Measurements from ENCODE around the gene FGF9.
A peak's percentile ranks its signal among the peaks of the same experiment; 100 is the strongest.

The FGF9 gene

DNA sequence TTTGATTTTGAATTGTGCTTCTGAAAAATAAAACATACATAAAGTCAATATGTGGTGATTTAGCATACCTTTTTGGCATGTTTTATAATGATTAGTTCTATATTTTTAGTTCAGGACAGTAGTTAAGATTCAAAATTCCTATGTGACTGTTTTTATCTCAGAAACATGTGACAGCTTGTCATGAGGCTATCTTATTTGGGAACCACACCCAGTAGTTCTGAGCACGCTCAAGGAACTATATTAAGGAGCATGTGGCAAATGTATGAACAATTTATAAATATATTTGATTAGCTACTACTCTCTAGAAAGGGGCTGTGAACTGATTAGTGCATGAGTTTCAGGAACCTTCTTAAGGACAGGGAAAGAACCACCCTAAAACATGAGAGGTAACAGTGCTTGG lies 38.8 kb downstream of the FGF9 start:
- Histone ChIP-seq H3K27me3 (ENCODE audit: control insufficient read depth, insufficient read depth, low read length) (no peaks in the 10 kb centered on the region), H3K9me3 (ENCODE audit: control insufficient read depth, insufficient read depth, low read length) (no peaks in the 10 kb centered on the region), H3K4me1 (ENCODE audit: control insufficient read depth, insufficient read depth, low read length) (no peaks in the 10 kb centered on the region), H3K27ac (ENCODE audit: low read length) (no peak overlapping the region), H3K36me3 (ENCODE audit: control insufficient read depth, insufficient read depth, low read length) (no peaks in the 10 kb centered on the region), H3K4me3 (ENCODE audit: low read length) (no peak overlapping the region)
- no CpG with 5 or more reads among the region's 1 CpG for WGBS (ENCODE audit: insufficient coverage, insufficient read length)
- no peak for DNase-seq (ENCODE audit: low read depth, low spot score)

DNA sequence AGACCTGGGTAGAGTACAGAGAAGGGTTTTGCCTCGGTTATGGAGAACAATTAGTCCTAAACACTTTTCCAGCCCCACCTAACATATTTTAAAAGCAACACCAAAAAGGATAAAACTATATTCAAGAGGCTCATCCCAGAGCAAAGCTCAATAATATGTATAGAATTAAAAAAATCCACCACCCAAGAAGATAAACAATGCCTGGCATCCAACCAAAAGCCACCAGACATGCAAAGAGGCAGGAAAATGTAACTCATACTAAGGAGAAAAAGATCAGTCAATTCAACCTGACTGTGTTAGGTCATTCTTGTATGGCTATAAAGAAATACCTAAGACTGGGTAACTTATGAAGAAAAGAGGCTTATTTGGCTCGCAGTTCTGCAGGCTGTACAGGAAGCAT lies 39.3 kb downstream of the FGF9 start:
- Histone ChIP-seq H3K9me3 (ENCODE audit: control insufficient read depth, insufficient read depth, low read length) (no peaks in the 10 kb centered on the region), H3K4me1 (ENCODE audit: control insufficient read depth, insufficient read depth, low read length) (no peaks in the 10 kb centered on the region), H3K27me3 (ENCODE audit: control insufficient read depth, insufficient read depth, low read length) (no peaks in the 10 kb centered on the region), H3K27ac (ENCODE audit: low read length) (no peak overlapping the region), H3K4me3 (ENCODE audit: low read length) (no peak overlapping the region), H3K36me3 (ENCODE audit: control insufficient read depth, insufficient read depth, low read length) (no peaks in the 10 kb centered on the region)
- WGBS (ENCODE audit: insufficient coverage, insufficient read length), result no CpG with 5 or more reads among the region's 2 CpGs
- no peak for DNase-seq (ENCODE audit: low read depth, low spot score)

DNA sequence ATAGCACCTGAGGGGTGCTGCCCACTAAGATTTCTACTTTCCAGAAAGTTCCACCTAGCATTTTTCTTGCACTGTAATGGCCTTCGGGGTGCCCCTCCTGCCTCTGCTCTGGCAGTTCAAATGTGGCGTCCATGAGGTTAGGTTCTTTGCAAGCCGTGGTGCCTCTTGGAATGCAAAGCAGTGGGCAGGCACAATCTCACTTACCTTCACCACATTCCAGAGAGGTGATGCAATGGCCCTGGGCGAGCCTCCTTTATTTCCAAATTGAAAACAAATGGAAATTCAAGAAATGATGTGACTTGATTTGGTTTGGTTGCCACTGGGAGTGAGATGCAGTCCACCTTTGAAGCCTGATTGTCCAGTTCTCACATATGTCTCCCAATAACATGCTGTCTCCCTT lies 46.9 kb downstream of the FGF9 start:
- Histone ChIP-seq H3K4me3 (ENCODE audit: low read length) (no peak overlapping the region), H3K27me3 (ENCODE audit: control insufficient read depth, insufficient read depth, low read length) (no peaks in the 10 kb centered on the region), H3K27ac (ENCODE audit: low read length) (no peak overlapping the region), H3K4me1 (ENCODE audit: control insufficient read depth, insufficient read depth, low read length) (no peaks in the 10 kb centered on the region), H3K36me3 (ENCODE audit: control insufficient read depth, insufficient read depth, low read length) (no peaks in the 10 kb centered on the region), H3K9me3 (ENCODE audit: control insufficient read depth, insufficient read depth, low read length) (no peaks in the 10 kb centered on the region)
- WGBS (ENCODE audit: insufficient coverage, insufficient read length), result no CpG with 5 or more reads among the region's 4 CpGs
- DNase-seq (ENCODE audit: low read depth, low spot score), result peak; percentile 18

DNA sequence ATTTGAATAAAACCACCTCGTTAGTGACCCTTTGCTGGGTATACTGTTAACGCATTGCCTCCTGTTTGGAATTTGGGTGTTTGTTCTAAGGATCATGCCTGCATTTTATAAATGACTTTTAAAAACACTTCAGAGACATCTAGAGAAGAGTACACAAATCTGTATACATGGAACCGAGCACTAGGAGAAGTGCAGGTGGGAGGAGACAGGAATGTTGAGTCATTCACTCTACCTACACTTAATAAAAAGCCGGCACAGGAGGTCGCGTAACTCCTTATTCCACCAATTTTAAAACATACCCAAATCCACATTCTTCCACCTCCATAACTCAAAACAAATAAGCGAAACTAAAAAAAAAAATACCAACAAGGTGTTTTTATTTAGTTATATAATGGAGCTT lies 48.6 kb downstream of the FGF9 start:
- no peak for DNase-seq (ENCODE audit: low read depth, low spot score)
- Histone ChIP-seq H3K36me3 (ENCODE audit: control insufficient read depth, insufficient read depth, low read length) (no peaks in the 10 kb centered on the region), H3K27ac (ENCODE audit: low read length) (no peak overlapping the region), H3K9me3 (ENCODE audit: control insufficient read depth, insufficient read depth, low read length) (no peaks in the 10 kb centered on the region), H3K4me3 (ENCODE audit: low read length) (no peak overlapping the region), H3K4me1 (ENCODE audit: control insufficient read depth, insufficient read depth, low read length) (no peaks in the 10 kb centered on the region), H3K27me3 (ENCODE audit: control insufficient read depth, insufficient read depth, low read length) (no peaks in the 10 kb centered on the region)
- 100% methylated on average over 4 of the region's 7 CpGs for WGBS (ENCODE audit: insufficient coverage, insufficient read length)

GRCh38 chr13:21723807-21724505 lies 53.1 kb downstream of the FGF9 start:
- H3K27me3 ChIP-seq (ENCODE audit: control insufficient read depth, insufficient read depth, low read length), result no peaks in the 10 kb centered on the region
- H3K4me3 ChIP-seq (ENCODE audit: low read length), result no peak overlapping the region

GRCh38 chr13:21730186-21730880 lies 59.5 kb downstream of the FGF9 start:
- no peak for DNase-seq (ENCODE audit: low read depth, low spot score)
- Histone ChIP-seq H3K4me1 (ENCODE audit: control insufficient read depth, insufficient read depth, low read length) (no peaks in the 10 kb centered on the region), H3K4me3 (ENCODE audit: low read length) (no peak overlapping the region), H3K9me3 (ENCODE audit: control insufficient read depth, insufficient read depth, low read length) (no peaks in the 10 kb centered on the region), H3K27ac (ENCODE audit: low read length) (no peak overlapping the region), H3K36me3 (ENCODE audit: control insufficient read depth, insufficient read depth, low read length) (no peaks in the 10 kb centered on the region), H3K27me3 (ENCODE audit: control insufficient read depth, insufficient read depth, low read length) (no peaks in the 10 kb centered on the region)
- no CpG with 5 or more reads among the region's 9 CpGs for WGBS (ENCODE audit: insufficient coverage, insufficient read length)

More at GRCh38 chr13:21723807-21724505, 53.1 kb downstream of the FGF9 start:
- Histone ChIP-seq H3K36me3 (ENCODE audit: control insufficient read depth, insufficient read depth, low read length) (no peaks in the 10 kb centered on the region), H3K9me3 (ENCODE audit: control insufficient read depth, insufficient read depth, low read length) (no peaks in the 10 kb centered on the region), H3K4me1 (ENCODE audit: control insufficient read depth, insufficient read depth, low read length) (no peaks in the 10 kb centered on the region), H3K27ac (ENCODE audit: low read length) (no peak overlapping the region)
- no peak for DNase-seq (ENCODE audit: low read depth, low spot score)
- 100% methylated on average over 2 of the region's 17 CpGs for WGBS (ENCODE audit: insufficient coverage, insufficient read length)

DNA sequence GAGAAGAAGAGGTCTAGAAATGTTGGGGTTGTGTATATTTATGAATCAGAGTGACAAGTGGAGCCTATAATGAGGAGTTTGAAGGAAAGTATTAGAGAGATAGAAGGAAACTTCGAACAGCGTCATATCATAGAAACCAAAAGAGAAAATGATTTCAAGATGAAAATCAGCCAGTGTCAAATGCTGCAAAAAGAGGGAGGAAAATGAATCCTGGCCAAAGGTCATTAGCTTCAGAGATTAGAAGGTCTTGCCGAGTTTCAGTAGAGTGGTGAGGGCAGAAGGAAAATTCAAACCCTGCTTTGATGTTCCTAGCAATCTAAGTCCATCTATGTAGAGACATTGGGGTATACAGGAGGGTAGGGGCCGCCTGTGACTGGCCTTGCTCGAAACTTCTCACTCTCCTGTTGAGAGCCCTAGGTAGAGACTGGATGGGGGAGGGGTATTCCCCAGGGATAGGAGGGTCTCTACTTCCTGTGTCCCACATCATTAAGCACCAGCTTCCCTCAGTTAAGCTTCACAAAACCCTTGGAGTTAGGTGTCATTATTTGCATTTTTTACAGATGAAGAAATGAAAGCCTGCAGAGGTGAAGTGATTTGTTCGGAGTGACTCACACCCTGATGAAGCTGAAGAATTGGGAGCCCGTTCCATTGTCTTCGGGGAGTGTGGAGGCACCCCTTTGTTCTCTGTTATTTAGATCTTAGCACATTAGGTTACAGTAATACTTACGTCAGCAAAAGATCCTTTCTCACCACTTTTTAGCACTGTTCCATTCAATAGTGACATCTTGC lies 62.8 kb downstream of the FGF9 start:
- no peaks in the 10 kb centered on the region for H3K36me3 ChIP-seq (ENCODE audit: control insufficient read depth, insufficient read depth, low read length)
- H3K27me3 ChIP-seq (ENCODE audit: control insufficient read depth, insufficient read depth, low read length), result no peaks in the 10 kb centered on the region
- no peak overlapping the region for H3K4me3 ChIP-seq (ENCODE audit: low read length)
- no peak for DNase-seq (ENCODE audit: low read depth, low spot score)
- no CpG with 5 or more reads among the region's 9 CpGs for WGBS (ENCODE audit: insufficient coverage, insufficient read length)
- H3K9me3 ChIP-seq (ENCODE audit: control insufficient read depth, insufficient read depth, low read length), result no peaks in the 10 kb centered on the region
- no peaks in the 10 kb centered on the region for H3K4me1 ChIP-seq (ENCODE audit: control insufficient read depth, insufficient read depth, low read length)
- no peak overlapping the region for H3K27ac ChIP-seq (ENCODE audit: low read length)

DNA sequence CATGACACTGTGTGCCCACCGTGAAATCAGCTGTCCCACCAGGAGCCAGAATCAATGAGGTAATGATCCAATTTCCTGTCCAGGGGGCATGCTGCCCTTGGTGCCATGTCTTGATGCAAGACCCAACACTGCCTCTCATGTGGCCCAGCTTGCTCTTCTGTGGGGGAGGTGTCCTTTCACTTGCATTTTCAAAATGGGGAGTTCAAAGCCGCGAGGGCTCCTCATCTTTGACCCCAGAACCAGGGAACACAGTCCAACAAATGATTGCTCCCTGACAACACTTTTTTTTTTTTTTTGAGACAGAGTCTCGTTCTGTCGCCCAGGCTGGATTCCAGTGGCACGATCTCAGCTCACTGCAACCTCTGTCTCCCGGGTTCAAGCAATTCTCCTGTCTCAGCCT lies 64.1 kb downstream of the FGF9 start:
- Histone ChIP-seq H3K4me3 (ENCODE audit: low read length) (no peak overlapping the region), H3K4me1 (ENCODE audit: control insufficient read depth, insufficient read depth, low read length) (no peaks in the 10 kb centered on the region), H3K36me3 (ENCODE audit: control insufficient read depth, insufficient read depth, low read length) (no peaks in the 10 kb centered on the region), H3K27ac (ENCODE audit: low read length) (no peak overlapping the region), H3K27me3 (ENCODE audit: control insufficient read depth, insufficient read depth, low read length) (no peaks in the 10 kb centered on the region), H3K9me3 (ENCODE audit: control insufficient read depth, insufficient read depth, low read length) (no peaks in the 10 kb centered on the region)
- DNase-seq (ENCODE audit: low read depth, low spot score), result no peak
- WGBS (ENCODE audit: insufficient coverage, insufficient read length), result no CpG with 5 or more reads among the region's 7 CpGs

DNA sequence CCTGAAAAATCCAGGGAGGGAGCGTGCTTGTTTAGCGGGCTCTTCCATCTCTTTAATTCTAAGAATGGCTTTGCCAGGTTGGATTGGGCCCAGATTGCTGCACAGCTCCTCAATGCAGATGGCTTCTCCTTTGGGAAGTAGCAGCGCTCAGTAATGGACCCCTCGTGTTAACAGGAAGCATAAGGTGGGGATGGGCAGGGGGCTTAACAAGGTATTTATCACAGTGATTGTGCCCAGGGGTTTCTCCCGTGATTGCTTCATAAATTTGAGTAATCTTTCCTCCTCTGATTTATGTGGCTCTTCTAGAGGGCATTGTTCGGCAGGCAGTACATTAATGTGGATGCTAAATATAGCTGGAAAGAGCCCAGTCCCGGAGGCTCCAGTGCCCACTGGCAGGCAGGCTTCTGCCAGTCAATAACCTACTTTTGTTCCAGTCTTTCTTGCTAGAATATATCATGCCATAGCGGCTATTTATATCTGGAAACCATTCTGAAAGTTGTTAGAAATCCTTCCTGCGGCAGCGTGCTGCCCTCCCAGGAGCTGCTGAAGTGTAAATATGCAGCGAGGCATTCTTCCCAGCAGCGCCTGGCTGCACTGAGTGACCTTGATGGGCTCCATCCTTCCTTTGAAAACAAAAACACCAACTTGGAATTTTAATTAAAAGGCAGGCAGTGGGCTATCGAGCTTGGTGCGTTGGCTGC lies 65.0 kb downstream of the FGF9 start:
- DNase-seq (ENCODE audit: low read depth, low spot score), result no peak
- Histone ChIP-seq H3K4me1 (ENCODE audit: control insufficient read depth, insufficient read depth, low read length) (no peaks in the 10 kb centered on the region), H3K4me3 (ENCODE audit: low read length) (no peak overlapping the region), H3K36me3 (ENCODE audit: control insufficient read depth, insufficient read depth, low read length) (no peaks in the 10 kb centered on the region), H3K9me3 (ENCODE audit: control insufficient read depth, insufficient read depth, low read length) (no peaks in the 10 kb centered on the region), H3K27ac (ENCODE audit: low read length) (no peak overlapping the region), H3K27me3 (ENCODE audit: control insufficient read depth, insufficient read depth, low read length) (no peaks in the 10 kb centered on the region)
- no CpG with 5 or more reads among the region's 14 CpGs for WGBS (ENCODE audit: insufficient coverage, insufficient read length)

GRCh38 chr13:21736926-21737325 lies 66.1 kb downstream of the FGF9 start:
- H3K36me3 ChIP-seq (ENCODE audit: control insufficient read depth, insufficient read depth, low read length), result no peaks in the 10 kb centered on the region
- no peak for DNase-seq (ENCODE audit: low read depth, low spot score)
- no CpG with 5 or more reads among the region's 5 CpGs for WGBS (ENCODE audit: insufficient coverage, insufficient read length)
- H3K27me3 ChIP-seq (ENCODE audit: control insufficient read depth, insufficient read depth, low read length), result no peaks in the 10 kb centered on the region
- H3K27ac ChIP-seq (ENCODE audit: low read length), result no peak overlapping the region
- H3K9me3 ChIP-seq (ENCODE audit: control insufficient read depth, insufficient read depth, low read length), result no peaks in the 10 kb centered on the region
- H3K4me1 ChIP-seq (ENCODE audit: control insufficient read depth, insufficient read depth, low read length), result no peaks in the 10 kb centered on the region
- H3K4me3 ChIP-seq (ENCODE audit: low read length), result no peak overlapping the region

Measured in iPS DF 6.9 (cell line).